H9 (cell line): ENCODE results near the gene KRTAP12-3. TPM values are rescaled to one million over a fixed set of nuclear protein-coding genes. Genes with fewer than 3 reads are reported as not detected.
"Not testable (repeated sequence)": the region's sequence is repeated elsewhere in the genome, so short reads cannot be mapped to it uniquely, and the experiment has no call there.

Source experiments
- DNase-seq: peaks from one replicate; pipeline ENCODE4 v3.0.0-alpha.2; 2017
- H2AFZ ChIP-seq: one replicate; pipeline ENCODE4 v1.6.1; 2013; ENCODE audit warnings: mild to moderate bottlenecking, low read length, control low read depth, moderate library complexity
- H2AK5ac ChIP-seq: 2 replicates; pipeline ENCODE4 v1.6.1; 2013; ENCODE audit warnings: low read length, control low read depth, mixed read lengths; ENCODE audit not compliant: insufficient read length
- H2BK120ac ChIP-seq: one replicate; pipeline ENCODE4 v1.6.1; 2013; ENCODE audit warnings: low read depth, mild to moderate bottlenecking, low read length, control low read depth, inconsistent platforms; ENCODE audit not compliant: poor library complexity, severe bottlenecking
- H2BK12ac ChIP-seq: 2 replicates; pipeline ENCODE4 v1.6.1; 2013; ENCODE audit warnings: low read length, control low read depth, mixed read lengths, low read depth; ENCODE audit not compliant: insufficient read length
- H2BK15ac ChIP-seq: 2 replicates; pipeline ENCODE4 v1.6.1; 2013; ENCODE audit warnings: low read depth, low read length, control low read depth
- H2BK20ac ChIP-seq: one replicate; pipeline ENCODE4 v1.6.1; 2013; ENCODE audit warnings: low read depth, mild to moderate bottlenecking, low read length, control low read depth, inconsistent platforms; ENCODE audit not compliant: poor library complexity, severe bottlenecking
- H2BK5ac ChIP-seq: 2 replicates; pipeline ENCODE4 v1.6.1; 2013; ENCODE audit warnings: low read length, control low read depth, mixed read lengths; ENCODE audit not compliant: insufficient read length
- H3K14ac ChIP-seq: 2 replicates; pipeline ENCODE4 v1.6.1; 2013; ENCODE audit warnings: low read length, control low read depth; ENCODE audit not compliant: insufficient read depth
- H3K18ac ChIP-seq: 2 replicates; pipeline ENCODE4 v1.6.1; 2013; ENCODE audit warnings: low read depth, mild to moderate bottlenecking, mixed read lengths, low read length, control low read depth; ENCODE audit not compliant: insufficient read length
- H3K23ac ChIP-seq: 2 replicates; pipeline ENCODE4 v1.6.1; 2013; ENCODE audit warnings: low read length, control low read depth, mixed read lengths, low read depth; ENCODE audit not compliant: insufficient read length
- H3K23me2 ChIP-seq: 2 replicates; pipeline ENCODE4 v1.6.1; 2013; ENCODE audit warnings: low read depth, mild to moderate bottlenecking, mixed read lengths, low read length, control low read depth; ENCODE audit not compliant: insufficient read length, poor library complexity, severe bottlenecking
- H3K27ac ChIP-seq: 2 replicates; pipeline ENCODE4 v1.5.1; 2013; ENCODE audit warnings: low read length, control low read depth, mixed read lengths, low read depth; ENCODE audit not compliant: insufficient read length
- H3K27me3 ChIP-seq: 2 replicates; pipeline ENCODE4 v1.6.1; 2013; ENCODE audit warnings: low read length, control low read depth, inconsistent platforms; ENCODE audit not compliant: insufficient read depth
- H3K4ac ChIP-seq: 2 replicates; pipeline ENCODE4 v1.6.1; 2013; ENCODE audit warnings: low read depth, mild to moderate bottlenecking, control low read depth, inconsistent platforms, low read length, moderate library complexity
- H3K4me1 ChIP-seq: 2 replicates; pipeline ENCODE4 v1.6.1; 2013; ENCODE audit warnings: low read length, control low read depth, inconsistent platforms; ENCODE audit not compliant: insufficient read depth
- H3K4me2 ChIP-seq: 2 replicates; pipeline ENCODE4 v1.6.1; 2013; ENCODE audit warnings: low read length, control low read depth, mixed read lengths; ENCODE audit not compliant: insufficient read length, insufficient read depth
- H3K56ac ChIP-seq: 2 replicates; pipeline ENCODE4 v1.6.1; 2013; ENCODE audit warnings: low read depth, mild to moderate bottlenecking, mixed read lengths, low read length, control low read depth; ENCODE audit not compliant: insufficient read length
- H3K79me1 ChIP-seq: 2 replicates; pipeline ENCODE4 v1.6.1; 2013; ENCODE audit warnings: low read depth, mild to moderate bottlenecking, moderate library complexity, low read length, control low read depth, inconsistent platforms; ENCODE audit not compliant: insufficient read depth, poor library complexity, severe bottlenecking
- H3K79me2 ChIP-seq: 2 replicates; pipeline ENCODE4 v1.6.1; 2013; ENCODE audit warnings: low read length, control low read depth, inconsistent platforms; ENCODE audit not compliant: insufficient read depth
- H3K9ac ChIP-seq: 2 replicates; pipeline ENCODE4 v1.6.1; 2013; ENCODE audit warnings: low read length, control low read depth, mixed read lengths; ENCODE audit not compliant: insufficient read length; ENCODE audit errors: extremely low read depth
- H3K9me3 ChIP-seq: one replicate; pipeline ENCODE4 v1.6.1; 2013; ENCODE audit warnings: low read depth, low read length, inconsistent platforms; ENCODE audit not compliant: control insufficient read depth
- H3T11ph ChIP-seq: one replicate; pipeline ENCODE4 v1.6.1; 2013; ENCODE audit warnings: mild to moderate bottlenecking, low read length, control low read depth, inconsistent platforms
- H4K20me1 ChIP-seq: one replicate; pipeline ENCODE4 v1.6.1; 2013; ENCODE audit not compliant: control insufficient read depth, insufficient read length, insufficient read depth
- H4K5ac ChIP-seq: 2 replicates; pipeline ENCODE4 v1.6.1; 2013; ENCODE audit warnings: low read depth, mild to moderate bottlenecking, mixed read lengths, low read length, control low read depth; ENCODE audit not compliant: insufficient read length
- H4K8ac ChIP-seq: replicated peaks from 2 replicates; pipeline ENCODE4 v1.6.1; 2013; ENCODE audit warnings: low read length, control low read depth, mixed read lengths, low read depth; ENCODE audit not compliant: insufficient read length
- H4K91ac ChIP-seq: 2 replicates; pipeline ENCODE4 v1.6.1; 2013; ENCODE audit warnings: low read depth, mild to moderate bottlenecking, moderate library complexity, mixed read lengths, low read length, control low read depth; ENCODE audit not compliant: insufficient read length
- H3K27ac Mint-ChIP-seq, 3 experiments: 2 replicates in 2 of 3; 3 replicates in 1 of 3; pipeline ENCODE4 v1.8.0; 2020 to 2021; ENCODE audit warnings: mixed read lengths in 3 of 3, mild to moderate bottlenecking in 1 of 3, moderate library complexity in 1 of 3
- H3K27me3 Mint-ChIP-seq: 2 replicates; pipeline ENCODE4 v1.8.0; 2021; ENCODE audit warnings: low read depth, mild to moderate bottlenecking, moderate library complexity, mixed read lengths
- H3K36me3 Mint-ChIP-seq, 3 experiments: 2 replicates in 2 of 3; 3 replicates in 1 of 3; pipeline ENCODE4 v1.8.0; 2020 to 2021; ENCODE audit warnings: low read depth in 3 of 3, mixed read lengths in 3 of 3; ENCODE audit not compliant: insufficient read depth in 1 of 3
- H3K4me1 Mint-ChIP-seq, 2 experiments: 2 replicates each; pipeline ENCODE4 v1.8.0; 2020; ENCODE audit warnings: mixed read lengths in 2 of 2
- H3K4me3 Mint-ChIP-seq, 2 experiments: 2 replicates in 1 of 2; 3 replicates in 1 of 2; pipeline ENCODE4 v1.8.0; 2020 to 2021; ENCODE audit warnings: mild to moderate bottlenecking in 2 of 2, mixed read lengths in 2 of 2, moderate library complexity in 1 of 2
- H3K9me3 Mint-ChIP-seq, 2 experiments: 2 replicates in 1 of 2; 3 replicates in 1 of 2; pipeline ENCODE4 v1.8.0; 2020; ENCODE audit warnings: mild to moderate bottlenecking in 2 of 2, mixed read lengths in 2 of 2, moderate library complexity in 1 of 2
- CTCF ChIP-seq: fragments of 200-600 bp; sonication (generic); conservative IDR thresholded peaks from 3 replicates; pipeline ENCODE4 v1.8.0; 2021; ENCODE audit warnings: antibody characterized with exemption, mild to moderate bottlenecking
- WGBS: extraction: QIAGEN DNeasy Blood & Tissue Kit; methylation state at CpG from one replicate; pipeline ENCODE4 v1.1.7; 2013; ENCODE audit warnings: missing lambda C conversion rate, low lambda C conversion rate, mixed read lengths; ENCODE audit not compliant: insufficient read length; ENCODE audit errors: extremely low coverage; 5-methylcytosine and 5-hydroxymethylcytosine counted together
- total RNA-seq: library from RNA; stranded (reverse); gene quantifications from 2 replicates; pipeline ENCODE4 v1.2.1, GENCODE V29; 2021

KRTAP12-3 gene
- total RNA-seq, 1 experiment from 2014 or later, result not detected

GRCh38 chr21:44684483-44684882 is 26.8 kb downstream of the KRTAP12-3 start:
- no peak overlapping the region for H2BK20ac ChIP-seq
- DNase-seq, result peak; percentile 12
- H2BK5ac ChIP-seq, result no peak overlapping the region
- H2BK15ac ChIP-seq, result no peak overlapping the region
- no peak overlapping the region for H3K27ac ChIP-seq
- no peak overlapping the region for H4K5ac ChIP-seq
- WGBS, result no CpG with 5 or more reads among the region's 6 CpGs
- peaks cover 25 to 27% of the 10 kb centered on the region in 2 experiments for H3K4me1 Mint-ChIP-seq
- H3K56ac ChIP-seq, result no peak overlapping the region
- peaks cover 32% of the 10 kb centered on the region for H3K27me3 Mint-ChIP-seq
- no peak overlapping the region for H3K23ac ChIP-seq
- no peak overlapping the region for H4K91ac ChIP-seq
- no peaks in the 10 kb centered on the region for H3K9me3 ChIP-seq
- no peak overlapping the region for H3K27ac Mint-ChIP-seq
- no peaks in the 10 kb centered on the region for H3K27me3 ChIP-seq
- H3K18ac ChIP-seq, result no peak overlapping the region
- H3K4ac ChIP-seq, result no peak overlapping the region
- peaks cover 0 to 4% of the 10 kb centered on the region in 2 experiments; a peak in 2 of 5 replicates for H3K9me3 Mint-ChIP-seq
- H3K14ac ChIP-seq, result no peak overlapping the region
- H3K23me2 ChIP-seq, result no peaks in the 10 kb centered on the region
- H3K9ac ChIP-seq, result no peak overlapping the region
- H2BK12ac ChIP-seq, result no peak overlapping the region
- H2AFZ ChIP-seq, result no peak overlapping the region
- no peak overlapping the region for H4K8ac ChIP-seq
- no peaks in the 10 kb centered on the region for H3K79me1 ChIP-seq
- H3K4me2 ChIP-seq, result no peak overlapping the region
- H3K4me1 ChIP-seq, result peaks cover 5% of the 10 kb centered on the region; the same call in 1 of the 2 replicates
- H3T11ph ChIP-seq, result no peak overlapping the region
- H3K79me2 ChIP-seq, result no peaks in the 10 kb centered on the region
- no peaks in the 10 kb centered on the region for H4K20me1 ChIP-seq
- no peak overlapping the region for H3K4me3 Mint-ChIP-seq
- no peak overlapping the region for H2AK5ac ChIP-seq
- H2BK120ac ChIP-seq, result no peak overlapping the region
- TF ChIP-seq CTCF, result no peak
- H3K36me3 Mint-ChIP-seq, result no peaks in the 10 kb centered on the region; a peak in 1 of 7 replicates

- H4K8ac ChIP-seq, H3K79me1 ChIP-seq, H2BK20ac ChIP-seq, H3K9me3 Mint-ChIP-seq, H2AFZ ChIP-seq, H4K91ac ChIP-seq, H3K27ac ChIP-seq, H3K9me3 ChIP-seq, H3K56ac ChIP-seq, H3K36me3 Mint-ChIP-seq, H4K5ac ChIP-seq, H3K23ac ChIP-seq, H3K14ac ChIP-seq, H2AK5ac ChIP-seq, H3K4me1 ChIP-seq, H3K9ac ChIP-seq, H3K27me3 ChIP-seq, H2BK12ac ChIP-seq, H3T11ph ChIP-seq, H2BK15ac ChIP-seq, H2BK120ac ChIP-seq, H4K20me1 ChIP-seq, H3K18ac ChIP-seq, H3K4ac ChIP-seq, H3K4me3 Mint-ChIP-seq, H3K23me2 ChIP-seq, H3K79me2 ChIP-seq, H3K4me2 ChIP-seq, H2BK5ac ChIP-seq, H3K27ac Mint-ChIP-seq: not testable (repeated sequence)
- peak; percentile 16 for DNase-seq
- WGBS, result no CpG with 5 or more reads among the region's 6 CpGs
- Mint-ChIP-seq H3K27me3 (peaks cover 32% of the 10 kb centered on the region), H3K4me1 (peaks cover 25 to 27% of the 10 kb centered on the region in 2 experiments)
Measured at GRCh38 chr21:44685050-44685449, 27.3 kb downstream of the KRTAP12-3 start.
